K562 (cell line): ENCODE measurements around the gene ARMC6. TPM values are rescaled to one million over a fixed set of nuclear protein-coding genes. Genes with fewer than 3 reads are reported as not detected.

Experiments used
- DDX20 ChIP-seq: fragments of 450-650 bp; IDR thresholded peaks from 2 replicates; pipeline ENCODE4 v1.6.1; 2016; ENCODE audit warnings: missing genetic modification characterization, low read depth, mild to moderate bottlenecking, missing compliant biosample characterization, moderate library complexity
- NFE2 ChIP-seq: IDR thresholded peaks from 2 replicates; pipeline ENCODE4 v1.6.1; 2014; ENCODE audit warnings: antibody characterized with exemption, low read depth
- PPARD ChIP-seq: fragments of 250-450 bp; sonication (Bioruptor Pico); IDR thresholded peaks from 2 replicates; pipeline ENCODE4 v1.8.0; 2022; ENCODE audit warnings: inconsistent platforms, mild to moderate bottlenecking, moderate library complexity
- SAFB ChIP-seq: fragments of 200-400 bp; formaldehyde crosslinking; IDR thresholded peaks from 2 replicates; pipeline ENCODE4 v1.6.1; 2017; ENCODE audit warnings: low read depth, low read length, borderline replicate concordance
- SMARCA4 ChIP-seq: fragments of 450-650 bp; IDR thresholded peaks from 2 replicates; pipeline ENCODE4 v1.6.1; 2016
- ZNF584 ChIP-seq: fragments of 200-800 bp; sonication (Bioruptor generic); IDR thresholded peaks from 2 replicates; pipeline ENCODE4 v1.6.1; 2016; ENCODE audit warnings: low read depth, mild to moderate bottlenecking, missing genetic modification characterization, missing compliant biosample characterization
- ZZZ3 ChIP-seq: fragments of 450-650 bp; IDR thresholded peaks from 2 replicates; pipeline ENCODE4 v1.6.1; 2016; ENCODE audit warnings: antibody characterized with exemption, mild to moderate bottlenecking, moderate library complexity
- polyA plus RNA-seq, 8 experiments: library from polyadenylated mRNA; depleted of rRNA in 4 of 8; stranded (reverse) in 5 of 8; unstranded in 3 of 8; fragments of >200 nt; fragmentation: Nextera tagmentation in 2 of 8; fragmentation: Illumina TruSeq in 1 of 8; extraction: Ambion mirVana in 2 of 8; extraction: Trizol in 1 of 8; gene quantifications; 2 replicates each; pipeline versions ENCODE4 v1.2.1 to v1.2.3, GENCODE V29; 2011 to 2014; ENCODE audit warnings: inconsistent platforms in 1 of 8, missing spikeins in 1 of 8
- total RNA-seq, 7 experiments: library from RNA; depleted of rRNA in 6 of 7; stranded (reverse); fragments of >200 nt in 6 of 7; fragmentation: Illumina TruSeq in 2 of 7; extraction: Trizol in 2 of 7; gene quantifications; 2 replicates each; pipeline versions ENCODE4 v1.2.1 to v1.2.3, GENCODE V29; 2011 to 2021; ENCODE audit warnings: low replicate concordance in 1 of 7
- TF ChIP-seq, protein P1 (sequence below), 2 experiments: fragments of 450-650 bp; formaldehyde crosslinking in 1 of 2; IDR thresholded peaks; 2 replicates each; pipeline versions ENCODE4 v1.4.0 to v1.6.1; 2014 to 2020; ENCODE audit warnings: mild to moderate bottlenecking in 2 of 2, borderline replicate concordance in 1 of 2, low read depth in 1 of 2
- TF ChIP-seq, protein P2 (sequence below), 2 experiments: fragments of 450-650 bp in 1 of 2; sonication (generic) in 1 of 2; formaldehyde crosslinking in 1 of 2; IDR thresholded peaks; 2 replicates each; pipeline versions ENCODE4 v1.7.1 to v1.9.0; 2016 to 2022; ENCODE audit warnings: inconsistent platforms in 1 of 2, mild to moderate bottlenecking in 1 of 2, missing genetic modification reagents in 1 of 2

The ARMC6 gene
- total and polyA plus RNA-seq, 9 of the 15 experiments (the other 6 are each of a cell fraction or from before 2014, with no cell fraction given), result 2.1 to 93.4 (median 63.6) TPM

DNA sequence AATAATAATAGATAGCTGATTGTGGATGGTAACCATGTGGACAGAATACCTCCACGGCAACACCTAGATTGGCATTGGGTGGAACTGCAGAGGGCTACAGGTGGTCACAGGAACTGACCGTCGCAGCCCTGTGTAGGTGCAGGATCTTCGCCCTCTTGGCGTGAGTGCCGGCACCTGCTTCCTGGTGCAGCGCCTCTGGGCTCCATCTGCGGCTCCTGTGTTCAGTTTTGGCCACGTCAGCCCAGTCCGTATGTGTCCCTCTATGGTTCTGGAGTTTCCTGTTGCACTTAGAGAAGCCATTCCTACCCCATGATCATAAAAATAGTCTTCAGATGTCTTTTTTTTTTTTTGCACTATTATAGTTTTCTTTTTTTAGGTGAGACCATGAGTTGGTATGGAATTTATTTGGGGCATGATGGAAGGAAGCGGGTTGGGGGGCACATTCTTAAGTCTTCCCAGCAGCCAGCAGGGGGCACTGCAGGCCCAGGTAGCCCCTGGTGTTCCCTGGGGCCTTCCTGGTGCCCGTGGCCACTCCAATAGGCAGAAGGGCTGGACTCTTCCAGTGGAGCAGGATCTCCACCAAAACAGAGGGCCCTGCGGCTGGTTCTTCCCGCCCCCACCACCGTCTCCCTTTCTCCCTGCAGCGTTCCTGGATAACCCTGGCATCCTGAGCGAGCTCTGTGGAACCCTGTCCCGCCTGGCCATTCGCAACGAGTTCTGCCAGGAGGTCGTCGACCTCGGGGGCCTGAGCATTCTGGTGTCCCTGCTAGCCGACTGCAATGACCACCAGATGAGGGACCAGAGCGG lies 20.3 kb downstream of the ARMC6 start (continued):
- TF ChIP-seq, protein P1, sequence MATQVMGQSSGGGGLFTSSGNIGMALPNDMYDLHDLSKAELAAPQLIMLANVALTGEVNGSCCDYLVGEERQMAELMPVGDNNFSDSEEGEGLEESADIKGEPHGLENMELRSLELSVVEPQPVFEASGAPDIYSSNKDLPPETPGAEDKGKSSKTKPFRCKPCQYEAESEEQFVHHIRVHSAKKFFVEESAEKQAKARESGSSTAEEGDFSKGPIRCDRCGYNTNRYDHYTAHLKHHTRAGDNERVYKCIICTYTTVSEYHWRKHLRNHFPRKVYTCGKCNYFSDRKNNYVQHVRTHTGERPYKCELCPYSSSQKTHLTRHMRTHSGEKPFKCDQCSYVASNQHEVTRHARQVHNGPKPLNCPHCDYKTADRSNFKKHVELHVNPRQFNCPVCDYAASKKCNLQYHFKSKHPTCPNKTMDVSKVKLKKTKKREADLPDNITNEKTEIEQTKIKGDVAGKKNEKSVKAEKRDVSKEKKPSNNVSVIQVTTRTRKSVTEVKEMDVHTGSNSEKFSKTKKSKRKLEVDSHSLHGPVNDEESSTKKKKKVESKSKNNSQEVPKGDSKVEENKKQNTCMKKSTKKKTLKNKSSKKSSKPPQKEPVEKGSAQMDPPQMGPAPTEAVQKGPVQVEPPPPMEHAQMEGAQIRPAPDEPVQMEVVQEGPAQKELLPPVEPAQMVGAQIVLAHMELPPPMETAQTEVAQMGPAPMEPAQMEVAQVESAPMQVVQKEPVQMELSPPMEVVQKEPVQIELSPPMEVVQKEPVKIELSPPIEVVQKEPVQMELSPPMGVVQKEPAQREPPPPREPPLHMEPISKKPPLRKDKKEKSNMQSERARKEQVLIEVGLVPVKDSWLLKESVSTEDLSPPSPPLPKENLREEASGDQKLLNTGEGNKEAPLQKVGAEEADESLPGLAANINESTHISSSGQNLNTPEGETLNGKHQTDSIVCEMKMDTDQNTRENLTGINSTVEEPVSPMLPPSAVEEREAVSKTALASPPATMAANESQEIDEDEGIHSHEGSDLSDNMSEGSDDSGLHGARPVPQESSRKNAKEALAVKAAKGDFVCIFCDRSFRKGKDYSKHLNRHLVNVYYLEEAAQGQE (IDR thresholded peaks at IDR 0.05; ENCODE audit: borderline replicate concordance), result peak; percentile 89; the same call in 1 of the 2 replicates
- TF ChIP-seq, protein P1 (CRISPR knock-in tag; IDR thresholded peaks at IDR 0.05; ENCODE audit: low read depth), result no peak
- TF ChIP-seq NFE2 (no peak), PPARD (CRISPR knock-in tag) (no peak), DDX20 (tag) (no peak), ZNF584 (CRISPR knock-in tag) (no peak), ZZZ3 (no peak), SAFB (no peak), SMARCA4 (no peak)
- TF ChIP-seq, protein P2, sequence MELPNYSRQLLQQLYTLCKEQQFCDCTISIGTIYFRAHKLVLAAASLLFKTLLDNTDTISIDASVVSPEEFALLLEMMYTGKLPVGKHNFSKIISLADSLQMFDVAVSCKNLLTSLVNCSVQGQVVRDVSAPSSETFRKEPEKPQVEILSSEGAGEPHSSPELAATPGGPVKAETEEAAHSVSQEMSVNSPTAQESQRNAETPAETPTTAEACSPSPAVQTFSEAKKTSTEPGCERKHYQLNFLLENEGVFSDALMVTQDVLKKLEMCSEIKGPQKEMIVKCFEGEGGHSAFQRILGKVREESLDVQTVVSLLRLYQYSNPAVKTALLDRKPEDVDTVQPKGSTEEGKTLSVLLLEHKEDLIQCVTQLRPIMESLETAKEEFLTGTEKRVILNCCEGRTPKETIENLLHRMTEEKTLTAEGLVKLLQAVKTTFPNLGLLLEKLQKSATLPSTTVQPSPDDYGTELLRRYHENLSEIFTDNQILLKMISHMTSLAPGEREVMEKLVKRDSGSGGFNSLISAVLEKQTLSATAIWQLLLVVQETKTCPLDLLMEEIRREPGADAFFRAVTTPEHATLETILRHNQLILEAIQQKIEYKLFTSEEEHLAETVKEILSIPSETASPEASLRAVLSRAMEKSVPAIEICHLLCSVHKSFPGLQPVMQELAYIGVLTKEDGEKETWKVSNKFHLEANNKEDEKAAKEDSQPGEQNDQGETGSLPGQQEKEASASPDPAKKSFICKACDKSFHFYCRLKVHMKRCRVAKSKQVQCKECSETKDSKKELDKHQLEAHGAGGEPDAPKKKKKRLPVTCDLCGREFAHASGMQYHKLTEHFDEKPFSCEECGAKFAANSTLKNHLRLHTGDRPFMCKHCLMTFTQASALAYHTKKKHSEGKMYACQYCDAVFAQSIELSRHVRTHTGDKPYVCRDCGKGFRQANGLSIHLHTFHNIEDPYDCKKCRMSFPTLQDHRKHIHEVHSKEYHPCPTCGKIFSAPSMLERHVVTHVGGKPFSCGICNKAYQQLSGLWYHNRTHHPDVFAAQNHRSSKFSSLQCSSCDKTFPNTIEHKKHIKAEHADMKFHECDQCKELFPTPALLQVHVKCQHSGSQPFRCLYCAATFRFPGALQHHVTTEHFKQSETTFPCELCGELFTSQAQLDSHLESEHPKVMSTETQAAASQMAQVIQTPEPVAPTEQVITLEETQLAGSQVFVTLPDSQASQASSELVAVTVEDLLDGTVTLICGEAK (IDR thresholded peaks at IDR 0.05), result no peak
- TF ChIP-seq, protein P2 (CRISPR knock-in tag; IDR thresholded peaks at IDR 0.05), result no peak
